ENCODE data around the gene SEMA6B.

- TF ChIP-seq CTCF (conservative IDR thresholded peaks at IDR 0.05) (no peak), ZFX (IDR thresholded peaks at IDR 0.05) (no peak)
Observed at GRCh38 chr19:4539693-4540581, 19.5 kb downstream of the SEMA6B start, which contains the start of gene LRG1.
